ENCODE data around the gene MXRA8.
A peak's percentile ranks its signal among the peaks of the same experiment; 100 is the strongest.
"Not testable (repeated sequence)": the region's sequence is repeated elsewhere in the genome, so short reads cannot be mapped to it uniquely, and the experiment has no call there.

MXRA8 gene

DNA sequence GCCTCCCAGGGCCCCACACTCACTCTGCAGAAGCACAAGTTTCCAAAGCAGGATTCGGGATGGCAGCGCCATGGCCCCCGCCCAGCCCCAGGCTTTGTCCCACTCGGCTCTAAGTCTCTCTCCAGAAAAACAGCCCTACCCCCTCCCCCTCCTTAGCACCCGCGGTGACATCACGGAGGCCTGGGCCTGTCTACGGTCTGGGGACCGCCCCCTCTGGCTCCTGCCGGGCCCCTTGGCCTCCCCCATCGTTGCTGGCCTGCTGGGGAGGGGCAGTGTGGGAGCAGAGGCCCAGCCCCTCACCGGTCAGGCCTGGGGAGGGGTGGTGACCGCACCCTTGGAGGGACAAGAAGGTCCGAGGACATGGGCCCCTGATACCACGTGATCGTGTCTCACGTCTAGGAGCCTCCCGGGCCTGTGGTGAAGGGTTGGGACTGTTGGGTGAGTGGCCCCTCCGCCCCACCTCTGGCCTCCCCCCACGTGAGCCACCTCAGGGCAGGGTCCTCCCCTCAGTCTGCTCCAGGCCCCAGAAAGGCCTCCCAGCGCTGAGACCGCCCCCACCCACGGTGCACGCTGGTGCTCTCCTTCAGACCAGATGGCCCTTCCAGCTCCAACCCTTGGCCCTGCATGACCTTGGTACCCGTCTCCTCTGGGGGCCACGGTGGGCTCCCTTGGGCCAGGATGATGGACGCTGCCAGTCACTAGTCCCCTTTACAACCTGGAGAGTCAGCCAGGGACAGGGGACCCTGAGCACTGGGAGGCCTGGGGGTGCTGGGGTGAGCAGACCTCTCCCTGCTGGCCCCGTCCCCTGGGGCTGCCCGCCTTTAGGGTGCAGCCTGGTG lies at the start of gene MXRA8:
MXRA8 (minus strand) TSS at position 123 of the 839 bp plus-strand sequence; CDS start at position 72, 51 bp downstream.
- no peaks in the 10 kb centered on the region for H3K36me3 Mint-ChIP-seq
- peak within 1 kb of the TSS; percentile 40 for H3K4me3 Mint-ChIP-seq
- no peaks in the 10 kb centered on the region for H3K9me3 Mint-ChIP-seq (ENCODE audit: low read depth)
- peaks cover 22% of the 10 kb centered on the region for H3K4me1 Mint-ChIP-seq (ENCODE audit: low read depth)
- no peaks in the 10 kb centered on the region for H3K27me3 Mint-ChIP-seq
- no peak within 1 kb of the TSS for H3K27ac Mint-ChIP-seq

GRCh38 chr1:1407636-1408318 lies 49.4 kb upstream of the MXRA8 start:
- H3K27me3 Mint-ChIP-seq: no peaks in the 10 kb centered on the region
- H3K4me1 Mint-ChIP-seq (ENCODE audit: low read depth): peaks cover 38% of the 10 kb centered on the region
- H3K27ac Mint-ChIP-seq: peak overlapping the region; percentile 84
- peaks cover 7% of the 10 kb centered on the region for H3K36me3 Mint-ChIP-seq
- no peaks in the 10 kb centered on the region for H3K9me3 Mint-ChIP-seq (ENCODE audit: low read depth)
- H3K4me3 Mint-ChIP-seq: peak overlapping the region; percentile 91

- peaks cover 7% of the 10 kb centered on the region for H3K36me3 Mint-ChIP-seq
- H3K9me3 Mint-ChIP-seq (ENCODE audit: low read depth): no peaks in the 10 kb centered on the region
- peaks cover 41% of the 10 kb centered on the region for H3K4me1 Mint-ChIP-seq (ENCODE audit: low read depth)
- no peaks in the 10 kb centered on the region for H3K27me3 Mint-ChIP-seq
- H3K4me3 Mint-ChIP-seq: peak within 1 kb of the TSS; percentile 95
- peak within 1 kb of the TSS; percentile 95 for H3K27ac Mint-ChIP-seq
Observed at GRCh38 chr1:1406821-1407635, 48.7 kb upstream of the MXRA8 start, which contains the start of gene MRPL20. TSS of gene MRPL20 (minus strand) at chr1:1407293. CDS start at chr1:1407217, 76 bp downstream.

GRCh38 chr1:1406101-1406820 lies 47.9 kb upstream of the MXRA8 start:
- Mint-ChIP-seq H3K9me3 (ENCODE audit: low read depth) (no peaks in the 10 kb centered on the region), H3K36me3 (peaks cover 7% of the 10 kb centered on the region)

GRCh38 chr1:1403653-1404052 lies 45.3 kb upstream of the MXRA8 start:
- Mint-ChIP-seq H3K27me3 (no peaks in the 10 kb centered on the region), H3K36me3 (peaks cover 7% of the 10 kb centered on the region), H3K4me1 (ENCODE audit: low read depth) (peaks cover 49% of the 10 kb centered on the region)

More at GRCh38 chr1:1406101-1406820, 47.9 kb upstream of the MXRA8 start:
- peak overlapping the region; percentile 95 for H3K27ac Mint-ChIP-seq
- H3K4me3 Mint-ChIP-seq: peak overlapping the region; percentile 95
- H3K27me3 Mint-ChIP-seq: no peaks in the 10 kb centered on the region
- H3K4me1 Mint-ChIP-seq (ENCODE audit: low read depth): peaks cover 46% of the 10 kb centered on the region

DNA sequence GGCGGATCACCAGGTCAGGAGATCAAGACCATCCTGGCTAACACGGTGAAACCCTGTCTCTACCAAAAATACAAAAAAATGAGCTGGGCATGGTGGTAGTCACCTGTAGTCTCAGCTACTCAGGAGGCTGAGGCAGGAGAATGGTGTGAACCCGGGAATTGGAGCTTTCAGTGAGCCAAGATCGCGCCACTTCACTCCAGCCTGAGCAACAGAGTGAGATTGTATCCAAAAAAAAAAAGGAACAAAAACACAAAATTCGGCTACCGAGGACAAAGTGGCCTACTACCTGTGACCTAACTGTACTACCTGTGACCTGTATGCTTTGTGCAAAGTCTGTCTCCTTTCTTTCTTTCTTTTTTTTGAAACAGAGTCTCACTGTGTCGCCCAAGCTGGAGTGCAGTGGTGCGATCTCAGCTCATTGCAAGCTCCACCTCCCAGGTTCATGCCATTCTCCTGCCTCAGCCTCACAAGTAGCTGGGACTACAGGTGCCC lies 44.6 kb upstream of the MXRA8 start:
- not testable (repeated sequence) for H3K36me3 Mint-ChIP-seq; H3K4me3 Mint-ChIP-seq; H3K9me3 Mint-ChIP-seq (ENCODE audit: low read depth); H3K27me3 Mint-ChIP-seq
- Mint-ChIP-seq H3K27ac (peak overlapping the region; percentile 80), H3K4me1 (ENCODE audit: low read depth) (peaks cover 48% of the 10 kb centered on the region)

More at GRCh38 chr1:1403653-1404052, 45.3 kb upstream of the MXRA8 start:
- peak overlapping the region; percentile 80 for H3K27ac Mint-ChIP-seq
- H3K4me3 Mint-ChIP-seq: peak overlapping the region; percentile 59
- no peaks in the 10 kb centered on the region for H3K9me3 Mint-ChIP-seq (ENCODE audit: low read depth)

GRCh38 chr1:1402072-1402900 lies 43.9 kb upstream of the MXRA8 start:
- Mint-ChIP-seq H3K36me3 (peaks cover 5% of the 10 kb centered on the region), H3K27ac (peak overlapping the region; percentile 79), H3K9me3 (ENCODE audit: low read depth) (no peaks in the 10 kb centered on the region), H3K4me1 (ENCODE audit: low read depth) (peaks cover 51% of the 10 kb centered on the region), H3K27me3 (no peaks in the 10 kb centered on the region), H3K4me3 (peak overlapping the region; percentile 89)

DNA sequence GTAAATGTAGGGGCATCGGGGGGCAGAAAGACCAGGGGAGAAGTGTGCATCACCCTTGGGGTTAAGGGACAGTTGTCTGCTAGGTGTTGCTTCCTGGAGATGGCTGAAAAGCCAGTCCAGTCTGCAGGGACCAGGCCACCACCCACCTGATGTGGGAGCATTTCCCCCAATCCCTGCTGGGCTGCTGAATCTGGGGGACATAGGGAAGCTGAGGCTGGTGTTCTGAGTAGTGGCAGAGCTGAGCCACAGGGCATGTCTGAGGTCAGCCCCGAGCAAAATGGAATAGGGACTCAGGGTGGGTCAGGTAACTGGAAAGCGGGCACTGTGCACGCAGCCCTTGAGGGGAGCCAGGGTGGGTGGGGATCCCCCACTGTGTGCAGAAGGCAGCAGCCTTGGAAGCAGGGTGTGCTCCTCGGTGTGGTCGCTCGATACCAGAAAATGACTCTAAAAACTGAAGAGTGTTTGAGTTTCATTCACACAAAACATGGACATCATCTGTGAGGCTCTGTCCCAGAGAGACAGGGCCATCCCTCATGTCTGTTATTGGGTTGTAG lies 43.2 kb upstream of the MXRA8 start:
- Mint-ChIP-seq H3K4me3 (peak overlapping the region; percentile 89), H3K36me3 (peaks cover 5% of the 10 kb centered on the region), H3K27ac (peak overlapping the region; percentile 79), H3K27me3 (no peaks in the 10 kb centered on the region), H3K4me1 (ENCODE audit: low read depth) (peaks cover 49% of the 10 kb centered on the region), H3K9me3 (ENCODE audit: low read depth) (no peaks in the 10 kb centered on the region)

DNA sequence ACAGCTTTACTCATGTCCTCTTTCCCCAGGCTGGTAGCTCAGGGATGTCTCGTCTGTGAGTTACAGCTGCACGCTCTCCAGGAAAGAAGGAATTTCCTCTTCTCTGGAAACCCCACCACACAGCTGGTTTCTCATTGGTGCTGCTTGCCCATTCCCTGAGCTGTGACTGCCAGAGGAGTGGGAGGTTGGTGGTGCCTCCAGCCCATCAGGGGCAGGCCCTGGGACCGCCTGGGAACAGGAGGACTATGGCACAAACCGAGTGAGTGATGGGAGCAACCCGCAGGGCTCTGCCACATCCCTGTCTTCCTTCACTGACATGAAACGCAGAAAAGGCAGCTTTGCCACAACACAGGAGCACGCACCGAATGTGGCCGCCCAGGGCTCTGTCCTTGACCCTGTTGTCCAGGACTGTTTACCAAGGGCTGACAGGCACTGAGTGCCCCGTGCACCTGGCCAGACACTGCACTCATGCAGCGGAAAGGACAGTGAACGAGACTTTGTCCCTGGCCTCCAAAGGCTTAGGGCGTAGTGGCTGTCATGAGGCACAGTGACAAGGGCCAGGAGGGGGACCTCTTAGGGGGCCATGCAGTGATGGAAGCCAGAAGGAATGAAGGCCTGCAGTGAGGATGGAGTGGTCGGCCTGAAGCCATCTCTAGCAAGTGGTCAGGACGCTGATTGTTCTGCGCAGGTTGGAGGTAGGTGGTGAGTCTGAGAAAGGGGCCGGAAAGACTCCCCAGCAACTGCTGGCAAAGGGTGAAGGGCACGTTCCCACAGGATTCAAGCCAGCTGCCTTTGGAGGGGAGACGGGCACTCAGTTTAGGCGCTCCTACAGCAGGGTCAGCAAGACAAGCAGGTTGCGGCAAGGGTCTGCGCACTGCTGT lies 42.5 kb upstream of the MXRA8 start:
- Mint-ChIP-seq H3K4me3 (peak overlapping the region; percentile 89), H3K27me3 (no peaks in the 10 kb centered on the region), H3K9me3 (ENCODE audit: low read depth) (no peaks in the 10 kb centered on the region), H3K4me1 (ENCODE audit: low read depth) (peaks cover 47% of the 10 kb centered on the region), H3K27ac (peak overlapping the region; percentile 87), H3K36me3 (peaks cover 5% of the 10 kb centered on the region)

DNA sequence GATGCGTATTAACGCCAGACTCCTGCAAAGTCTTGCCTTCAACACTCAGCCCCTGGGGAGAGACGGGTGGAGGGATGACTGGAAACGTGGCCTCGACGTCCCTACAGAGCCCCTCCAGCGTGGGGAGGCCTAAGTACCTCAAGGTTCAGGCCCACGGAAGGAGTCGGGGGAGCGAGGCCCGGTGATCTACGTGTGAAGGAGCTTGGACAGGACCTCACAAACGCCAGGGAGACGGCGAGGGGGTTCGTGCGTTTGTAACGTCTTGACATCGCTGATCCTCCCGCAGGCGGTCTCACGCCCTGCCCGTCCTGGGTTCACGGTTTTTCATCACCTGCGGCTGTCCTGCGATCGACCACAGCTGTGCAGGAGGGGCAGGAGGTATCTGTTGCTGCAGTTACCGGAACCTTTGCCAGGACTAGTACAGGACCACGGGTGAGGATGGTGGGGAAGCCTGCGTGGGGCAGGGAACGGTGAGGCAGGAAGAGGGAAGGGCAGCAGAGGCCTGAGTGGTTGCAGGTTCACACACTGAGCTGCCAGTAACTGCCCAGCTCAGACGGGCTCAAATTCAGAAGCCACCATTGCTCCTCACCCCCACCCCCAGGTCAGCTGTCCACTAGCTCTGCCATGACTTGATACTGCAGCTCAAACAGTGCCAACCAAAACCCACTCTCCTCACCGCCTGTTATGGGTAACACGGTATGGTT lies 41.7 kb upstream of the MXRA8 start:
- H3K9me3 Mint-ChIP-seq (ENCODE audit: low read depth): no peaks in the 10 kb centered on the region
- peaks cover 48% of the 10 kb centered on the region for H3K4me1 Mint-ChIP-seq (ENCODE audit: low read depth)
- no peaks in the 10 kb centered on the region for H3K27me3 Mint-ChIP-seq
- H3K27ac Mint-ChIP-seq: peak overlapping the region; percentile 87
- H3K4me3 Mint-ChIP-seq: peak overlapping the region; percentile 89
- peaks cover 5% of the 10 kb centered on the region for H3K36me3 Mint-ChIP-seq

DNA sequence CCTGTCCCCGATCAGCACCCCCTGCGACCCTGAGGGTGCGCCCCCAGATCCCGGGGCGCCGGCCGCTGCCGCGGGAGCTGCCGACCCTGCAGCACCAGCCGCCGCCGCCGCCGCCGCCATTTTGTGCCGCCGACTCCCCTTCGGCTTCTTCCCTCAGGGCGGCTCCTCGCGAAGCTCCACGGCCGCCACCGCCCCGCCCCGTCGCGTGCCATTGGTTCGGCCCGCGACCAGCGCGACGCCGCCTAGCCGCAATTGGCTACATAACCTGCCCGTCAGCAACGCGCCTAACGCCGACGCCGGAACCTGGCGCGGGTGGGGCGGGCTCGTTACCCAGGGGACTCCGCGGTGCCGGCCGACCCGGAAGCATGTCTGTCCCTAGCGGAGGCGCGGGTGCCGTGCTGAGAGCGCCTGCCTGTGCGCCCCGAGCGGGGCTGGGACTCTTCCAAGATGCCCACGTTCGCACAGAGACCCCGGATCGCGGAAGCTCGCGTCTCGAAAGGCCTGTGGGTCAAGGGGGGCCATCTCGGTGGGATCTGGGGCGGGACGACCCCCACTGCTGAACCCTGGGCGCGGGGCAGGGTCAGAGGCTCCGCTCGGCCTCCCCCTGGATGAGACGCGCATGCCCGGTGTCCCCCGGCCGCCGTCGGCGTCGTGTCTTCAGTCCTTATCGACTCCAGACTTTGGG lies 41.0 kb upstream of the MXRA8 start, which contains the start of gene CCNL2:
CCNL2 (minus strand) TSS at position 149 of the 685 bp plus-strand sequence; CDS start at position 120, 29 bp downstream.
- no peaks in the 10 kb centered on the region for H3K27me3 Mint-ChIP-seq
- H3K36me3 Mint-ChIP-seq: peaks cover 5% of the 10 kb centered on the region
- H3K9me3 Mint-ChIP-seq (ENCODE audit: low read depth): no peaks in the 10 kb centered on the region
- peak within 1 kb of the TSS; percentile 90 for H3K27ac Mint-ChIP-seq
- peaks cover 47% of the 10 kb centered on the region for H3K4me1 Mint-ChIP-seq (ENCODE audit: low read depth)
- peak within 1 kb of the TSS; percentile 96 for H3K4me3 Mint-ChIP-seq

Measured in activated naive CD8-positive, alpha-beta T cell (primary cell).